ENCODE data around the gene CNTFR.
A peak's percentile ranks its signal among the peaks of the same experiment; 100 is the strongest.

The CNTFR gene

DNA sequence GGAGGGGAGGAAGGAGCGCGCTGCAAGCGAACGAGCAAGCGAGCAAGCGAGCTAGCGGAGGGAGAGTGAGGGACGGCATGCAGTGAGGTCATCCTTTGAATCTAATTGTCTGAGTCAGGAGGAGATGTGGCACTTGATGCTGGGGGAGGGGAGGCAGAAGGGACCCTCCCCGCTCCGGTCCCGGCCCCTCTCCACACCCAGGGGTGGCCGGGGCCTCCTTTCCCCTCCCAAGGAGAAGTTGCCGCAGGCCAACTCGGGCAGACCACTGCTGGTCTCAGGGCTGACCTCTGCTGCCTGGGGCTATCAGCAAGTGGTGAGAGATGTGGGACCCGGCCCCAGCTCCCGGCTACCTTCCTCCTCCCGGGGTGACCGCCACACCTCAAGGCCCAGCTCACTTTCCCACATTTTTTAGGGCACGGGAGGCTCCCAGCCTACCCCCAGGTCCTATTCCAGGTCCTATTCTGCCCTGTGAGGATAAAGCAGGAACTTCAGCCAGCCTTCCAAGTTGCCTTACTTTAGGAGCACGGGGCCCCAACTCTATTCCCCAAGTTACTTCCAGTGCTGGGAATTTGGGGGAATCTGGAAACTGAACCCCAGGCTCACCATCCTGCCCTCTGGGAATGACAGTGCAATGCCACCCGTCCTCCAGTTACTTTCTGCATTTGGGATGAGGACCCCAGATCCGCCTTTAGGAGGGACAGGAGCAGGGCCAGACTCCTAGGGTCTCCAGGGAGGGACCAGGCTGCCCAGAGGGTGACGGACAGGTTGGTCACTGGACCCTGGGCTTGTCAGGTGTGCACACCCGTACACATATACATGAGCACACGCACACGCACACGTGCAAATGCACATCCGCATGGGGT lies 11.1 kb downstream of the CNTFR start:
- no peaks in the 10 kb centered on the region for H3K36me3 ChIP-seq (ENCODE audit: control insufficient read depth, insufficient read depth, low read length)
- no peaks in the 10 kb centered on the region for H3K27me3 ChIP-seq (ENCODE audit: control insufficient read depth, insufficient read depth, low read length, poor library complexity, severe bottlenecking)
- H3K4me3 ChIP-seq (ENCODE audit: insufficient read depth, low read depth, low read length), result peak overlapping the region; percentile 45
- H3K4me1 ChIP-seq (ENCODE audit: control insufficient read depth, insufficient read depth, low read length), result peaks cover 87% of the 10 kb centered on the region
- no peaks in the 10 kb centered on the region for H3K9me3 ChIP-seq (ENCODE audit: control insufficient read depth, low read length)
- 6 to 7% methylated on average over 28 of the region's 28 CpGs for WGBS, 2 experiments
- H3K27ac ChIP-seq (ENCODE audit: insufficient read depth, low read depth, low read length, poor library complexity, severe bottlenecking), result peak overlapping the region; percentile 98

DNA sequence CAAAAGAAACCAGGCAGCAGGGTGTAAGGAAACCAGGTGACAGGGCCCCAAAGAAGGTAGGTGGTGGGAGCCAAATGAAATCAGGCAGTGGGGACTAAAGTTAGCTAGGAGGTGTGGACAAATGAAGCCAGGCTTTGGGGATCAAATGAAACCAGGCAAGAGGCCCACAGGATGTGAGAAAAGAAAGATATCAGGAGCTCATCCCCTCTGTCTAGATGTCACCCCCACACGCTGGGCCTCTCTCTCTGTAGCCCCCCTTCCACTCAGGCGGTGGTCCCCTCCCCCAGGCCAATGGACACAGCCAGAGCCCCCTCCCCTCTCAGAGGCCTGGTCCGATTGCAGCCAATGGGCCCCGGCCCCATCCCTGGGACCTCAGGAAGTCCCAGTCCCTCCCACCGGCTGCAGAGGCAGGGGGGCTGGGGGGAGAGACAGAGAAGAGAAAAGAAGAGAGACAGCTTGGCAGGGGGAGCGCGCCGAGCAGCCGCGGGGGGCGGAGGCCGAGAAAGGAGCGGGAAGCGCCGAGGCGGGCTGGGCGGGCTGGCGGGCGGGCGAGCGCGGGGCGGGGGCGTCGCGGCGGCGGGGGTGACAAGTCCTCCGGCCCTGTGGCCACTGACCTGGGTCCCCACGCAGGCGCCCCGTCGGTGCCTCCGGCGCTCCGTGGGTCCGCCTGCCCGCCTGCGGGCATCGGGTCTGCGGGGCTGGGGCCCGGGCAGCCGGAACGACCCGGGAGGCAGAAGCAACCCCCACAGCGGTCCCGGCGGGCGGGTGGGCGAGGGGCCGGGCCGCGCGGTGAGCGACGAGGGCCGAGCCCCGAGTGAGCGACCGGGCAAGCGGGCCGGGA lies 11.9 kb downstream of the CNTFR start:
- peak overlapping the region; percentile 45 for H3K4me3 ChIP-seq (ENCODE audit: insufficient read depth, low read depth, low read length)
- H3K9me3 ChIP-seq (ENCODE audit: control insufficient read depth, low read length), result no peaks in the 10 kb centered on the region
- no peaks in the 10 kb centered on the region for H3K36me3 ChIP-seq (ENCODE audit: control insufficient read depth, insufficient read depth, low read length)
- no peaks in the 10 kb centered on the region for H3K27me3 ChIP-seq (ENCODE audit: control insufficient read depth, insufficient read depth, low read length, poor library complexity, severe bottlenecking)
- 1% methylated on average over 62 of the region's 62 CpGs for WGBS, 2 experiments
- H3K27ac ChIP-seq (ENCODE audit: insufficient read depth, low read depth, low read length, poor library complexity, severe bottlenecking), result peak overlapping the region; percentile 98
- H3K4me1 ChIP-seq (ENCODE audit: control insufficient read depth, insufficient read depth, low read length), result peaks cover 85% of the 10 kb centered on the region

DNA sequence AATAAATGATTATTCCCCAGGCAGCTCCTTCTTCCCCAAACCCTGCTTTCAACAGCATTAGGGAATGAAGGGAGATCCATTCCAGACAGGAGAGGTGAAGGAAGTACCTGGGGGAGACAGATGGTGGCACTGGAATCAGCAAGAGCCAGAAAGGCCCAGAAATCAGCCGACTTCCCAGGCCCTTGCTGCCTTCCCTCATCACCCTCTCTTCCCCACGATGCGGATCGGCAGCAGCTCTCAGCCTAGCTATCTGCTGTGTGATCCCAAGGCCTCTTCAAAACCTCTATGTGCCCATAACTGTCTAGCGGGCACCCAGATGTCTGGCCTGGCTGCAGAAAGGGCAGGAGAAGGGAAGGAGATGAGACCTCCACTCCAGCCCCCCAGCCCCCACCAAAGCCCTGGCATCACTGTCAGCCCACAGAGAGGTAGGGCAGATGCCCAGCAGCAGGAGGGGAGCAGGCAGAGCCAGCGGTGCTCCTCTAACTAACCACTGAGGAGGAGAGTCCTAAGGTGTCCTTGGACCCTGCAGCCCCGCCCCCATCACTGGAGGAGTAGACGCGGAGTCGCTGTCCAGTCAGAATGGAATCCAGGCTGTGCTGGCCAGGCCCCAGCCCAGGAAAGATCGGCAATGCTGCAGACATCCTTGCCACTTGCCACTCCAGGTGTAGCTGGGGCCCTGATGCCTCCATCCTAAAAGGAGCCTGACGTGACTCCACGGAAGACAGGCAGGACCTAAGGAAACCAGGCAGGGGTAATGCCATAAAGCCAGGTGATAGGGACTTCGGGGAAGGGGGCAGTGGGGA lies 12.7 kb downstream of the CNTFR start:
- Histone ChIP-seq H3K27ac (ENCODE audit: insufficient read depth, low read depth, low read length, poor library complexity, severe bottlenecking) (peak overlapping the region; percentile 65), H3K36me3 (ENCODE audit: control insufficient read depth, insufficient read depth, low read length) (no peaks in the 10 kb centered on the region), H3K27me3 (ENCODE audit: control insufficient read depth, insufficient read depth, low read length, poor library complexity, severe bottlenecking) (no peaks in the 10 kb centered on the region), H3K4me1 (ENCODE audit: control insufficient read depth, insufficient read depth, low read length) (peaks cover 77% of the 10 kb centered on the region), H3K4me3 (ENCODE audit: insufficient read depth, low read depth, low read length) (peak overlapping the region; percentile 18), H3K9me3 (ENCODE audit: control insufficient read depth, low read length) (no peaks in the 10 kb centered on the region)
- 24 to 26% methylated on average over 14 of the region's 14 CpGs for WGBS, 2 experiments

DNA sequence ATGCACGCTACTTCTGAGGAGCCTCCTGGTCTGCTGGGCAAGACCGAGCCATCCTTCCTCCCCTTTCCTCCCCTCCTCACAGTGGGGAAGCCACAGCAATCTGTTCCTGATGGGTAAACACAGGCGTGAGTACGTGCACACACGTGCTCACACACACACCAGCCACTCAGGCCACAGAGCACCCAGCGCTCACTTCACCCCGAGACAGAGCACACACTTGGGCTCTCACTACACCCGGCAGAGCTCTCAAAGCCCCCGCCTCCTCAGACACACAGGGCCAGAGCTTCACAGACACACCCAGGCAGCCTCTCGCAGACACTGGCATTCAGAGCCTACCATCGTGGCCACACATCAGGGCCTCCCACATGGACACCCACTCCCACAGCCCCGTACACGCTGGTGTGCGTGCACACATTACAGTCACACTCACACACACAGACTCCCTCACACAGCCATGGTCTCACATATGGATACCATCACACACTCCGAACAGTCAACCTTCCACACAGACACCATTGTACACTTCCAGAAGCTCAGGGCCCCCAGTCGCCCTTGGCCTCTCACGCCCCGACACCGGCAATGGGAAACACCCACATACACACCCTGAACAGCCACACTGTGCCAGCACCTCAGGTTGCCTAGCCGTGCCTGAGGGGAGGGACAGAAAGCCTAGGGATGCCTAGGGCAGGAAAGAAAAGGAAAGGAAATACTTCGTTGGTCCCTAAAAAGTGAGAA lies 13.5 kb downstream of the CNTFR start:
- Histone ChIP-seq H3K4me3 (ENCODE audit: insufficient read depth, low read depth, low read length) (no peak overlapping the region), H3K27ac (ENCODE audit: insufficient read depth, low read depth, low read length, poor library complexity, severe bottlenecking) (no peak overlapping the region), H3K9me3 (ENCODE audit: control insufficient read depth, low read length) (no peaks in the 10 kb centered on the region), H3K27me3 (ENCODE audit: control insufficient read depth, insufficient read depth, low read length, poor library complexity, severe bottlenecking) (no peaks in the 10 kb centered on the region), H3K36me3 (ENCODE audit: control insufficient read depth, insufficient read depth, low read length) (no peaks in the 10 kb centered on the region), H3K4me1 (ENCODE audit: control insufficient read depth, insufficient read depth, low read length) (peaks cover 75% of the 10 kb centered on the region)
- WGBS, 2 experiments, result 77 to 79% methylated on average over 21 of the region's 21 CpGs

DNA sequence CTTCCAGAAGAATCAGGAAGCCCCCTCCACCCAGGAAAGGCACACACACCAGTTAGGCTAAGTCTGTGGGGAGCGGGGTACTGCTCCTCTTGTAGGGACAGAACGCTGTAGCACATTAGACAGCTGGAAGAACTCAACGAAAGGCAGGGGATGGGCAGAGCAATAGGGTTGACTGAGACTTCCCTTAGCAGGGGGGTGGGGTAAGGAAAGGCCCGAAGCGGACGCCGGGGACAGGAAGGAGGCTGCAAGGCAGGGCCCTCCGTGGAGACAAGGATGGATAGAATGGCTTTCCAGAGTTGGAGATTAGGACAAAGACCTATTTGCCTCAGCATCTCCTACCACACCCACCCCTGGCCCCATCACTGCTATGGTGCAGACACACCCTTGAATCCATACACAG lies 14.3 kb downstream of the CNTFR start:
- WGBS, 2 experiments, result 79 to 80% methylated on average over 8 of the region's 8 CpGs
- H3K4me1 ChIP-seq (ENCODE audit: control insufficient read depth, insufficient read depth, low read length), result peaks cover 74% of the 10 kb centered on the region
- no peak overlapping the region for H3K27ac ChIP-seq (ENCODE audit: insufficient read depth, low read depth, low read length, poor library complexity, severe bottlenecking)
- H3K9me3 ChIP-seq (ENCODE audit: control insufficient read depth, low read length), result no peaks in the 10 kb centered on the region
- no peaks in the 10 kb centered on the region for H3K36me3 ChIP-seq (ENCODE audit: control insufficient read depth, insufficient read depth, low read length)
- H3K27me3 ChIP-seq (ENCODE audit: control insufficient read depth, insufficient read depth, low read length, poor library complexity, severe bottlenecking), result no peaks in the 10 kb centered on the region
- H3K4me3 ChIP-seq (ENCODE audit: insufficient read depth, low read depth, low read length), result no peak overlapping the region

DNA sequence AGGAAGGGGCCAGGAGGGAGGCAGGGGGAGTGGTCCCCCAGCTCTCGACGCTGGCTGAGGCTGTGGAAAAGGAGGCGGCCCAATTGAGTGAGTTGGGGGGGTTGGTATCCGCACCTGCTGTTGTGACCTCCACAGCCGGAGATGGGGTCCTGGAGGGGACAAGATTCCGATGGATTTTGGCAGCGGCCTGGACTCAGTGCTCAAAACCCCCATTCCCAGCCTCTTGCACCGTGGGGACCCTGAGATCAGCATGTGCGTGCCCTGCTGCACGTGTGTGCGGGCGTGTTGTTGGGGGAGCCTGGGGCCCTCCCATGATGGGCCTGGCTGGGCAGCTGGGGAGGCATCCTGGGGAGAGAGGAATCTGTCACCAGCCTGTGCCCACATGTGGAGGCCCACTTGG lies 15.0 kb downstream of the CNTFR start:
- Histone ChIP-seq H3K4me3 (ENCODE audit: insufficient read depth, low read depth, low read length) (no peak overlapping the region), H3K9me3 (ENCODE audit: control insufficient read depth, low read length) (no peaks in the 10 kb centered on the region), H3K4me1 (ENCODE audit: control insufficient read depth, insufficient read depth, low read length) (peaks cover 73% of the 10 kb centered on the region), H3K27me3 (ENCODE audit: control insufficient read depth, insufficient read depth, low read length, poor library complexity, severe bottlenecking) (no peaks in the 10 kb centered on the region), H3K36me3 (ENCODE audit: control insufficient read depth, insufficient read depth, low read length) (no peaks in the 10 kb centered on the region), H3K27ac (ENCODE audit: insufficient read depth, low read depth, low read length, poor library complexity, severe bottlenecking) (no peak overlapping the region)
- 90 to 91% methylated on average over 12 of the region's 12 CpGs for WGBS, 2 experiments

DNA sequence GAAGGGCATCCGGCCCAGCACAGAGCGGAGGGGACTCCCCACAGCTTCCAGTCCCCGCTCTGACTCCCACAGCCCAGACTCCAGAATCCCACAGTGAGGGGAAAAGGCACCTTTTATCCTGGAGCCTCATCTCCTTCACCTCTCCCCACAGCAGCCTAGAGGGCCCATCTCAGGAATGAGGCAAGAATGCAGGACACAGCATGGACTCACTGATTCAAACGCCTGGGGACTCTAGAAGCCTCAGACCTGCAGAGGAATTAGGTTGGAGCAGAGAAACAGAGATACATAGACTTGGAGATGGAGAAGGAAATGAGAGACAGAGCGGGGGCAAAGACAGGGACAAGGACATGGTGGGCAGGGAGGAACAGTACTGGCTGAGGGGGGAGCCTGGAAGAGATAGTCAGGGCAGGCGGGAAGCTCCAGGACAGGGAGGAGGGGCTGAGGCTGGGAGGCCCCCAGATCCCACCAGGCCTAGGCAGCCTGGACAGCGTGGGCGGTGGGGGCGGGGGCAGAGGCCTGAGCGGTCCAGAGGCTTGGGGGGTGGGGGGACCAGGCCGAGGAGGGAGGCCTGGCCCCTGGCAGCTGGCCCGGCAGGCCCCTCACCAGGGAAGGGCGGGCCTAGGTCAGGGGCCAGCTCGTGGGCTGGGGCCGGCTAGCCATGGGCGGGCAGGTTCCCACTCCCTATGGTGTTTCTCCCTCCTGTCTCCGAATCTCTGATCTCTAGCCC lies 15.8 kb downstream of the CNTFR start:
- peaks cover 73% of the 10 kb centered on the region for H3K4me1 ChIP-seq (ENCODE audit: control insufficient read depth, insufficient read depth, low read length)
- no peaks in the 10 kb centered on the region for H3K27me3 ChIP-seq (ENCODE audit: control insufficient read depth, insufficient read depth, low read length, poor library complexity, severe bottlenecking)
- H3K9me3 ChIP-seq (ENCODE audit: control insufficient read depth, low read length), result no peaks in the 10 kb centered on the region
- no peak overlapping the region for H3K27ac ChIP-seq (ENCODE audit: insufficient read depth, low read depth, low read length, poor library complexity, severe bottlenecking)
- H3K4me3 ChIP-seq (ENCODE audit: insufficient read depth, low read depth, low read length), result no peak overlapping the region
- 52 to 57% methylated on average over 17 of the region's 17 CpGs for WGBS, 2 experiments
- H3K36me3 ChIP-seq (ENCODE audit: control insufficient read depth, insufficient read depth, low read length), result no peaks in the 10 kb centered on the region

DNA sequence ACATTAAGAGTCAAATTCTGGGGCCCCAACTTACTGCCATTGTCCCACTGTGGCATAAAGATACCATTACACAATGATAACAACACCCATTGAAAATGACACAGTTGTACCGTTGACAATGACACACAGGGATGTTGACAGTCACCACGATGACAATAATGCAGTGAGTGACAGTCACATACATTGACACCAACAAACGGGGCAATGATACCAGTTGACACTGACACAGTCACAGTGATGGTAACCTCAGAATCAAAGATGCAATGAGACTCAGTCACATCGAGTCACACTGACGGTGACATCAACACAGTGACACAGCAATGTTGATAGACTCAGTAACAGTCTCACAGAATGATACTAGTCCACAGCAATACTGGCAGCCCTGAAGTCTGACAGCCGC lies 16.9 kb downstream of the CNTFR start:
- Histone ChIP-seq H3K36me3 (ENCODE audit: control insufficient read depth, insufficient read depth, low read length) (no peaks in the 10 kb centered on the region), H3K4me1 (ENCODE audit: control insufficient read depth, insufficient read depth, low read length) (peaks cover 74% of the 10 kb centered on the region), H3K9me3 (ENCODE audit: control insufficient read depth, low read length) (no peaks in the 10 kb centered on the region), H3K4me3 (ENCODE audit: insufficient read depth, low read depth, low read length) (no peak overlapping the region), H3K27me3 (ENCODE audit: control insufficient read depth, insufficient read depth, low read length, poor library complexity, severe bottlenecking) (no peaks in the 10 kb centered on the region), H3K27ac (ENCODE audit: insufficient read depth, low read depth, low read length, poor library complexity, severe bottlenecking) (no peak overlapping the region)
- WGBS, 2 experiments, result 93% methylated on average over 6 of the region's 6 CpGs

DNA sequence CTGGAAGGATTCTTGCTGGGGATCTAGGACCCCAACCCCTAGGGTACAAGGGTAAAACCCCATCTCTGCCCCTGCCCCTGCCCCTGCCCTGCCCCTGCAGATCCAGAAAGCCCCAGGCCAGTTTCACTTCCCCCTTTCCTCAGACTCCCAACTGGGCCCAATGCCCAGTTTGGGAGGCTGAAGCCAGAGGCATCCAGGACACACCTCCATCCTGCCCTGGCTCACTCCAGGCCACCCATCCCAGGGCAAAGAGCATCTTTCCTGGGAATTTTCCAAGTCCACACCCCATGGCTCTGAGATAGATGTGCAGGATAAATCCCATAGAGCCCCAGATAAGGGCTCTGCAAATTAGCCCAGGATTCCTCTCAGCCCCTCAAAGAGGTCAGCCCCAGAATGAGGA lies 17.4 kb downstream of the CNTFR start:
- Histone ChIP-seq H3K27me3 (ENCODE audit: control insufficient read depth, insufficient read depth, low read length, poor library complexity, severe bottlenecking) (no peaks in the 10 kb centered on the region), H3K4me1 (ENCODE audit: control insufficient read depth, insufficient read depth, low read length) (peaks cover 73% of the 10 kb centered on the region), H3K4me3 (ENCODE audit: insufficient read depth, low read depth, low read length) (no peak overlapping the region), H3K27ac (ENCODE audit: insufficient read depth, low read depth, low read length, poor library complexity, severe bottlenecking) (no peak overlapping the region), H3K36me3 (ENCODE audit: control insufficient read depth, insufficient read depth, low read length) (no peaks in the 10 kb centered on the region), H3K9me3 (ENCODE audit: control insufficient read depth, low read length) (no peaks in the 10 kb centered on the region)
